ENCODE results near the gene TTC3. TPM values are rescaled to one million over a fixed set of nuclear protein-coding genes. Genes with fewer than 3 reads are reported as not detected.
"Not testable (repeated sequence)": the region's sequence is repeated elsewhere in the genome, so short reads cannot be mapped to it uniquely, and the experiment has no call there.

TTC3 gene
- total RNA-seq, 2 experiments from 2014 or later: 70.2 to 74.0 TPM

- H3K4me3 Mint-ChIP-seq: no peak overlapping the region
- no peak for ATAC-seq
- H3K36me3 Mint-ChIP-seq (ENCODE audit: low read depth): no peaks in the 10 kb centered on the region
- H3K27me3 Mint-ChIP-seq: no peaks in the 10 kb centered on the region
- H3K9me3 Mint-ChIP-seq: no peaks in the 10 kb centered on the region
- intact Hi-C loops (cut with micrococcal nuclease): no loop called here
- TF ChIP-seq CTCF (IDR thresholded peaks at IDR 0.05): no peak
- CTCF ChIA-PET: no interaction called here
- H3K4me1 Mint-ChIP-seq (ENCODE audit: low read depth): no peaks in the 10 kb centered on the region
- H3K27ac Mint-ChIP-seq: no peak overlapping the region
- POLR2A ChIA-PET: no interaction called here
- DNase-seq: peak; percentile 11
Observed at GRCh38 chr21:37032877-37033471, 40.1 kb upstream of the TTC3 start.

- H3K9me3 Mint-ChIP-seq; H3K4me3 Mint-ChIP-seq; CTCF ChIA-PET; H3K36me3 Mint-ChIP-seq (ENCODE audit: low read depth); H3K27me3 Mint-ChIP-seq; H3K4me1 Mint-ChIP-seq (ENCODE audit: low read depth); DNase-seq; intact Hi-C loops (cut with micrococcal nuclease); ATAC-seq; POLR2A ChIA-PET; H3K27ac Mint-ChIP-seq: not testable (repeated sequence)
Observed at GRCh38 chr21:37034394-37034793, 38.7 kb upstream of the TTC3 start.

GRCh38 chr21:37036177-37036576 lies 36.9 kb upstream of the TTC3 start:
- ATAC-seq (no peak), DNase-seq (no peak)
- no peaks in the 10 kb centered on the region for H3K36me3 Mint-ChIP-seq (ENCODE audit: low read depth)
- H3K27me3 Mint-ChIP-seq: no peaks in the 10 kb centered on the region
- ChIA-PET CTCF (no interaction called here), POLR2A (interaction anchor here (1.0 kb wide), 1 partner anchor 22 kb away, joined by 3 read pairs; no protein-coding TSS in a partner anchor)
- no peaks in the 10 kb centered on the region for H3K9me3 Mint-ChIP-seq
- intact Hi-C loops (cut with micrococcal nuclease): no loop called here
- no peak for TF ChIP-seq CTCF (IDR thresholded peaks at IDR 0.05)
- H3K4me3 Mint-ChIP-seq: no peak overlapping the region
- H3K27ac Mint-ChIP-seq: no peak overlapping the region
- no peaks in the 10 kb centered on the region for H3K4me1 Mint-ChIP-seq (ENCODE audit: low read depth)

GRCh38 chr21:37039411-37040075 lies 33.5 kb upstream of the TTC3 start:
- CTCF ChIA-PET: interaction anchor here (1.0 to 1.5 kb wide), 2 partner anchors 30 to 63 kb away, joined by 3 to 4 read pairs; no protein-coding TSS in a partner anchor
- no peak for TF ChIP-seq CTCF (IDR thresholded peaks at IDR 0.05)
- H3K36me3 Mint-ChIP-seq (ENCODE audit: low read depth): no peaks in the 10 kb centered on the region

GRCh38 chr21:37040212-37040611 lies 32.8 kb upstream of the TTC3 start:
- intact Hi-C loops (cut with micrococcal nuclease): no loop called here
- no peaks in the 10 kb centered on the region for H3K27me3 Mint-ChIP-seq
- no peak for TF ChIP-seq CTCF (IDR thresholded peaks at IDR 0.05)
- H3K4me1 Mint-ChIP-seq (ENCODE audit: low read depth): peaks cover 5% of the 10 kb centered on the region
- no peak overlapping the region for H3K27ac Mint-ChIP-seq
- H3K36me3 Mint-ChIP-seq (ENCODE audit: low read depth): no peaks in the 10 kb centered on the region
- no peaks in the 10 kb centered on the region for H3K9me3 Mint-ChIP-seq
- CTCF ChIA-PET: interaction anchor here (1.5 kb wide), 1 partner anchor 30 kb away, joined by 4 read pairs; no protein-coding TSS in a partner anchor
- H3K4me3 Mint-ChIP-seq: no peak overlapping the region
- ATAC-seq (no peak), DNase-seq (no peak)
- POLR2A ChIA-PET: no interaction called here

More at GRCh38 chr21:37039411-37040075, 33.5 kb upstream of the TTC3 start:
- no peak overlapping the region for H3K4me3 Mint-ChIP-seq
- intact Hi-C loops (cut with micrococcal nuclease): no loop called here
- ATAC-seq (no peak), DNase-seq (no peak)
- H3K27ac Mint-ChIP-seq: no peak overlapping the region
- POLR2A ChIA-PET: no interaction called here
- H3K27me3 Mint-ChIP-seq: no peaks in the 10 kb centered on the region
- no peaks in the 10 kb centered on the region for H3K4me1 Mint-ChIP-seq (ENCODE audit: low read depth)
- no peaks in the 10 kb centered on the region for H3K9me3 Mint-ChIP-seq
